Measurements from ENCODE around the gene UBXN4. TPM values are rescaled to one million over a fixed set of nuclear protein-coding genes. Genes with fewer than 3 reads are reported as not detected.

UBXN4 gene
- total RNA-seq, 2 experiments from 2014 or later: 94.1 to 96.2 TPM

GRCh38 chr2:135762530-135762929, 20.9 kb downstream of the UBXN4 start:
- no peak overlapping the region for H3K27ac Mint-ChIP-seq
- no peak for ATAC-seq

GRCh38 chr2:135768863-135769262, 27.2 kb downstream of the UBXN4 start:
- no peak overlapping the region for H3K27ac Mint-ChIP-seq
- H3K4me3 Mint-ChIP-seq: no peak overlapping the region
- no peaks in the 10 kb centered on the region for H3K27me3 Mint-ChIP-seq (ENCODE audit: low read depth)
- POLR2A ChIA-PET: no interaction called here
- CTCF ChIA-PET: interaction anchor here (1.0 kb wide), 1 partner anchor 18 kb away, joined by 3 read pairs; no protein-coding TSS in a partner anchor
- DNase-seq: no peak
- H3K36me3 Mint-ChIP-seq (ENCODE audit: low read depth): peaks cover 55% of the 10 kb centered on the region
- peaks cover 5% of the 10 kb centered on the region for H3K4me1 Mint-ChIP-seq (ENCODE audit: low read depth)
- H3K9me3 Mint-ChIP-seq (ENCODE audit: insufficient read depth): no peaks in the 10 kb centered on the region
- ATAC-seq: no peak

More at GRCh38 chr2:135762530-135762929, 20.9 kb downstream of the UBXN4 start:
- H3K4me1 Mint-ChIP-seq (ENCODE audit: low read depth): no peaks in the 10 kb centered on the region
- peaks cover 56% of the 10 kb centered on the region for H3K36me3 Mint-ChIP-seq (ENCODE audit: low read depth)
- H3K9me3 Mint-ChIP-seq (ENCODE audit: insufficient read depth): no peaks in the 10 kb centered on the region
- DNase-seq: no peak
- H3K27me3 Mint-ChIP-seq (ENCODE audit: low read depth): no peaks in the 10 kb centered on the region
- CTCF ChIA-PET: interaction anchor here (1.5 kb wide), 1 partner anchor 35 kb away, joined by 7 read pairs; no protein-coding TSS in a partner anchor
- no peak overlapping the region for H3K4me3 Mint-ChIP-seq
- POLR2A ChIA-PET: no interaction called here

- Mint-ChIP-seq H3K9me3 (ENCODE audit: insufficient read depth) (no peaks in the 10 kb centered on the region), H3K4me3 (no peak overlapping the region), H3K4me1 (ENCODE audit: low read depth) (peaks cover 5% of the 10 kb centered on the region), H3K27me3 (ENCODE audit: low read depth) (no peaks in the 10 kb centered on the region), H3K36me3 (ENCODE audit: low read depth) (peaks cover 60% of the 10 kb centered on the region), H3K27ac (no peak overlapping the region)
- no peak for DNase-seq
- CTCF ChIA-PET: interaction anchor here (0.9 to 1.6 kb wide), 2 partner anchors 12 to 24 kb away, joined by 3 to 8 read pairs; no protein-coding TSS in a partner anchor
- ATAC-seq: no peak
- POLR2A ChIA-PET: no interaction called here
Measured at GRCh38 chr2:135773319-135773718, 31.7 kb downstream of the UBXN4 start.

GRCh38 chr2:135773917-135774316, 32.3 kb downstream of the UBXN4 start:
- Mint-ChIP-seq H3K4me1 (ENCODE audit: low read depth) (peaks cover 5% of the 10 kb centered on the region), H3K27me3 (ENCODE audit: low read depth) (no peaks in the 10 kb centered on the region), H3K4me3 (no peak overlapping the region), H3K36me3 (ENCODE audit: low read depth) (peaks cover 62% of the 10 kb centered on the region), H3K9me3 (ENCODE audit: insufficient read depth) (no peaks in the 10 kb centered on the region), H3K27ac (no peak overlapping the region)
- CTCF ChIA-PET: no interaction called here
- ATAC-seq (no peak), DNase-seq (no peak)
- POLR2A ChIA-PET: no interaction called here

- Mint-ChIP-seq H3K4me1 (ENCODE audit: low read depth) (peaks cover 5% of the 10 kb centered on the region), H3K27ac (no peak overlapping the region), H3K36me3 (ENCODE audit: low read depth) (peaks cover 62% of the 10 kb centered on the region), H3K4me3 (no peak overlapping the region), H3K27me3 (ENCODE audit: low read depth) (no peaks in the 10 kb centered on the region), H3K9me3 (ENCODE audit: insufficient read depth) (no peaks in the 10 kb centered on the region)
- no peak for ATAC-seq
- POLR2A ChIA-PET: no interaction called here
- CTCF ChIA-PET: interaction anchor here (1.5 kb wide), 1 partner anchor 22 kb away, joined by 3 read pairs; no protein-coding TSS in a partner anchor
- DNase-seq: no peak
Measured at GRCh38 chr2:135775420-135775819, 33.8 kb downstream of the UBXN4 start.

GRCh38 chr2:135776367-135776766, 34.7 kb downstream of the UBXN4 start:
- no peak overlapping the region for H3K27ac Mint-ChIP-seq

GRCh38 chr2:135782231-135782630, 40.6 kb downstream of the UBXN4 start:
- no peak for ATAC-seq
- POLR2A ChIA-PET: no interaction called here
- peaks cover 73% of the 10 kb centered on the region for H3K36me3 Mint-ChIP-seq (ENCODE audit: low read depth)

More at GRCh38 chr2:135776367-135776766, 34.7 kb downstream of the UBXN4 start:
- no peaks in the 10 kb centered on the region for H3K27me3 Mint-ChIP-seq (ENCODE audit: low read depth)
- ChIA-PET CTCF (no interaction called here), POLR2A (no interaction called here)
- no peak for ATAC-seq
- H3K36me3 Mint-ChIP-seq (ENCODE audit: low read depth): peaks cover 64% of the 10 kb centered on the region
- no peak overlapping the region for H3K4me3 Mint-ChIP-seq
- H3K9me3 Mint-ChIP-seq (ENCODE audit: insufficient read depth): no peaks in the 10 kb centered on the region
- peaks cover 5% of the 10 kb centered on the region for H3K4me1 Mint-ChIP-seq (ENCODE audit: low read depth)
- no peak for DNase-seq

GRCh38 chr2:135783439-135783838, 41.8 kb downstream of the UBXN4 start:
- DNase-seq: no peak
- Mint-ChIP-seq H3K4me1 (ENCODE audit: low read depth) (peaks cover 4% of the 10 kb centered on the region), H3K27ac (no peak overlapping the region), H3K4me3 (no peak overlapping the region), H3K36me3 (ENCODE audit: low read depth) (peaks cover 74% of the 10 kb centered on the region), H3K9me3 (ENCODE audit: insufficient read depth) (no peaks in the 10 kb centered on the region), H3K27me3 (ENCODE audit: low read depth) (no peaks in the 10 kb centered on the region)
- ChIA-PET POLR2A (no interaction called here), CTCF (interaction anchor here (0.7 to 9.1 kb wide), 3 partner anchors 15 to 825 kb away, joined by 3 to 76 read pairs (median 3); no protein-coding TSS in a partner anchor)
- no peak for ATAC-seq

More at GRCh38 chr2:135782231-135782630, 40.6 kb downstream of the UBXN4 start:
- no peaks in the 10 kb centered on the region for H3K27me3 Mint-ChIP-seq (ENCODE audit: low read depth)
- peaks cover 4% of the 10 kb centered on the region for H3K4me1 Mint-ChIP-seq (ENCODE audit: low read depth)
- no peaks in the 10 kb centered on the region for H3K9me3 Mint-ChIP-seq (ENCODE audit: insufficient read depth)
- no peak overlapping the region for H3K4me3 Mint-ChIP-seq
- DNase-seq: no peak
- no peak overlapping the region for H3K27ac Mint-ChIP-seq
- CTCF ChIA-PET: interaction anchor here (1.1 to 9.1 kb wide), 3 partner anchors 16 to 793 kb away, joined by 3 to 76 read pairs (median 4); no protein-coding TSS in a partner anchor

GRCh38 chr2:135785032-135785431, 43.4 kb downstream of the UBXN4 start:
- peaks cover 65% of the 10 kb centered on the region for H3K36me3 Mint-ChIP-seq (ENCODE audit: low read depth)

GRCh38 chr2:135786823-135787222, 45.2 kb downstream of the UBXN4 start:
- Mint-ChIP-seq H3K4me3 (no peak overlapping the region), H3K27ac (no peak overlapping the region), H3K9me3 (ENCODE audit: insufficient read depth) (no peaks in the 10 kb centered on the region), H3K36me3 (ENCODE audit: low read depth) (peaks cover 49% of the 10 kb centered on the region), H3K27me3 (ENCODE audit: low read depth) (no peaks in the 10 kb centered on the region), H3K4me1 (ENCODE audit: low read depth) (peaks cover 8% of the 10 kb centered on the region)
- DNase-seq (no peak), ATAC-seq (no peak)
- ChIA-PET POLR2A (no interaction called here), CTCF (interaction anchor here (0.7 to 9.1 kb wide), 2 partner anchors 11 to 17 kb away, joined by 3 to 76 read pairs; no protein-coding TSS in a partner anchor)

More at GRCh38 chr2:135785032-135785431, 43.4 kb downstream of the UBXN4 start:
- DNase-seq (no peak), ATAC-seq (no peak)
- no peaks in the 10 kb centered on the region for H3K9me3 Mint-ChIP-seq (ENCODE audit: insufficient read depth)
- H3K4me1 Mint-ChIP-seq (ENCODE audit: low read depth): peaks cover 4% of the 10 kb centered on the region
- H3K27ac Mint-ChIP-seq: no peak overlapping the region
- H3K4me3 Mint-ChIP-seq: no peak overlapping the region
- ChIA-PET CTCF (interaction anchor here (0.6 to 9.1 kb wide), 8 partner anchors 12 to 781 kb away, joined by 3 to 76 read pairs (median 3); no protein-coding TSS in a partner anchor), POLR2A (no interaction called here)
- no peaks in the 10 kb centered on the region for H3K27me3 Mint-ChIP-seq (ENCODE audit: low read depth)

- H3K36me3 Mint-ChIP-seq (ENCODE audit: low read depth): peaks cover 18% of the 10 kb centered on the region
- peaks cover 29% of the 10 kb centered on the region for H3K4me1 Mint-ChIP-seq (ENCODE audit: low read depth)
- H3K27ac Mint-ChIP-seq: no peak overlapping the region
- no peak overlapping the region for H3K4me3 Mint-ChIP-seq
- no peaks in the 10 kb centered on the region for H3K9me3 Mint-ChIP-seq (ENCODE audit: insufficient read depth)
- POLR2A ChIA-PET: no interaction called here
- CTCF ChIA-PET: interaction anchor here (0.9 kb wide), 1 partner anchor 18 kb away, joined by 3 read pairs; no protein-coding TSS in a partner anchor
- no peaks in the 10 kb centered on the region for H3K27me3 Mint-ChIP-seq (ENCODE audit: low read depth)
- ATAC-seq: no peak
- no peak for DNase-seq
Measured at GRCh38 chr2:135790423-135790822, 48.8 kb downstream of the UBXN4 start.

GRCh38 chr2:135791418-135792190, 49.9 kb downstream of the UBXN4 start:
- Mint-ChIP-seq H3K4me1 (ENCODE audit: low read depth) (peaks cover 33% of the 10 kb centered on the region), H3K27me3 (ENCODE audit: low read depth) (no peaks in the 10 kb centered on the region), H3K27ac (no peak overlapping the region), H3K4me3 (no peak overlapping the region), H3K36me3 (ENCODE audit: low read depth) (peaks cover 12% of the 10 kb centered on the region), H3K9me3 (ENCODE audit: insufficient read depth) (no peaks in the 10 kb centered on the region)
- ChIA-PET POLR2A (interaction anchor here (1.4 kb wide), 1 partner anchor 48 kb away, joined by 6 read pairs; no protein-coding TSS in a partner anchor), CTCF (interaction anchor here (0.9 to 1.7 kb wide), 6 partner anchors 11 to 788 kb away, joined by 3 to 4 read pairs (median 3); no protein-coding TSS in a partner anchor)
- ATAC-seq (no peak), DNase-seq (no peak)
